Measurements from ENCODE around the gene HRCT1. TPM values are rescaled to one million over a fixed set of nuclear protein-coding genes. Genes with fewer than 3 reads are reported as not detected.

The HRCT1 gene
- total RNA-seq, 1 experiment from 2014 or later = not detected

DNA sequence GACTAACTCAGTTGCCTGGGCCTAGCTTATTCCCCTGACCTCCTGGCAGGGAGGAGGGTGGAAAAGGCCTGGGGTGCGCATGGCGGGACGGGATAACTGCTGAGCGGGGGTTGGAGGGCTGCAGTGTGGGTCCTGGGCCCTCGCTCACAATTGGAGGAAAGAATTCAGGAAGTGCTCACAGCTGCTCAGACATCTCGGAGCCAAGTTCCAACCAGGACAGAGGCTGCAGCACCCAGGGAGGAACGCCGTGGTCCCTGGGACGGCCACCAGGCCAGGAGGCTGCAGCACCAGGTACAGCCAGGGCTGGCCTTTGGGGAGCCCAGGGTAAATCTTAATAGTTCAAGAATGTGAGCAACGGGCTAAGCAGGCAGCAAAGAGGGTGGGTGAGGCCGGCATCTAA, 3.3 kb downstream of the HRCT1 start, which contains the start of gene SPAAR:
SPAAR (plus strand) TSS at position 217 of the 400 bp plus-strand sequence. CDS start 974 bp downstream, outside the sequence.
- Histone ChIP-seq H2BK120ac (ENCODE audit: low read depth, low read length, poor library complexity, severe bottlenecking) (no peak within 1 kb of the TSS), H4K8ac (replicated peaks; ENCODE audit: insufficient read length, low read depth, low read length) (no peak within 1 kb of the TSS), H4K20me1 (ENCODE audit: control insufficient read depth, insufficient read depth, insufficient read length) (no peaks in the 10 kb centered on the region), H3T11ph (ENCODE audit: low read length) (no peak within 1 kb of the TSS), H3K23ac (ENCODE audit: insufficient read length, low read depth, low read length) (no peak within 1 kb of the TSS), H3K9ac (ENCODE audit: extremely low read depth, insufficient read length, low read length) (no peak within 1 kb of the TSS), H4K5ac (ENCODE audit: insufficient read length, low read depth, low read length) (no peak within 1 kb of the TSS), H3K4ac (ENCODE audit: low read depth, low read length) (no peak within 1 kb of the TSS), H2BK20ac (ENCODE audit: low read depth, low read length, poor library complexity, severe bottlenecking) (no peak within 1 kb of the TSS), H3K14ac (ENCODE audit: insufficient read depth, low read length) (no peak within 1 kb of the TSS; the same call in 1 of the 2 replicates), H3K79me1 (ENCODE audit: insufficient read depth, low read depth, low read length, poor library complexity, severe bottlenecking) (no peaks in the 10 kb centered on the region), H3K4me1 (ENCODE audit: insufficient read depth, low read length) (peaks cover 9% of the 10 kb centered on the region; the same call in 1 of the 2 replicates), H2BK12ac (ENCODE audit: insufficient read length, low read depth, low read length) (no peak within 1 kb of the TSS), H3K23me2 (ENCODE audit: insufficient read length, low read depth, low read length, poor library complexity, severe bottlenecking) (no peaks in the 10 kb centered on the region), H3K56ac (ENCODE audit: insufficient read length, low read depth, low read length) (no peak within 1 kb of the TSS), H2AFZ (ENCODE audit: low read length) (no peak within 1 kb of the TSS), H4K91ac (ENCODE audit: insufficient read length, low read depth, low read length) (no peak within 1 kb of the TSS), H2BK15ac (ENCODE audit: low read depth, low read length) (no peak within 1 kb of the TSS), H3K18ac (ENCODE audit: insufficient read length, low read depth, low read length) (no peak within 1 kb of the TSS), H3K27ac (ENCODE audit: insufficient read length, low read depth, low read length) (no peak within 1 kb of the TSS), H3K4me2 (ENCODE audit: insufficient read depth, insufficient read length, low read length) (peak within 1 kb of the TSS; percentile 14), H3K27me3 (ENCODE audit: insufficient read depth, low read length) (no peaks in the 10 kb centered on the region), H2AK5ac (ENCODE audit: insufficient read length, low read length) (no peak within 1 kb of the TSS), H3K9me3 (ENCODE audit: control insufficient read depth, low read depth, low read length) (no peaks in the 10 kb centered on the region), H3K79me2 (ENCODE audit: insufficient read depth, low read length) (no peaks in the 10 kb centered on the region), H2BK5ac (ENCODE audit: insufficient read length, low read length) (no peak within 1 kb of the TSS)
- Mint-ChIP-seq H3K36me3 (ENCODE audit: insufficient read depth in 1 of 3, low read depth in 3 of 3) (no peaks in the 10 kb centered on the region), H3K9me3 (no peaks in the 10 kb centered on the region), H3K4me1 (peaks cover 41 to 44% of the 10 kb centered on the region in 2 experiments), H3K27me3 (ENCODE audit: low read depth) (peaks cover 4% of the 10 kb centered on the region), H3K27ac (peak within 1 kb of the TSS in 2 of 3 experiments; percentile 74 to 95; a peak in 3 of 7 replicates), H3K4me3 (peak within 1 kb of the TSS in 1 of 2 experiments; percentile 32; a peak in 2 of 5 replicates)
- no CpG with 5 or more reads among the region's 11 CpGs for WGBS (ENCODE audit: extremely low coverage, insufficient read length, low lambda C conversion rate)
- no peak for DNase-seq
- TF ChIP-seq, protein P1, sequence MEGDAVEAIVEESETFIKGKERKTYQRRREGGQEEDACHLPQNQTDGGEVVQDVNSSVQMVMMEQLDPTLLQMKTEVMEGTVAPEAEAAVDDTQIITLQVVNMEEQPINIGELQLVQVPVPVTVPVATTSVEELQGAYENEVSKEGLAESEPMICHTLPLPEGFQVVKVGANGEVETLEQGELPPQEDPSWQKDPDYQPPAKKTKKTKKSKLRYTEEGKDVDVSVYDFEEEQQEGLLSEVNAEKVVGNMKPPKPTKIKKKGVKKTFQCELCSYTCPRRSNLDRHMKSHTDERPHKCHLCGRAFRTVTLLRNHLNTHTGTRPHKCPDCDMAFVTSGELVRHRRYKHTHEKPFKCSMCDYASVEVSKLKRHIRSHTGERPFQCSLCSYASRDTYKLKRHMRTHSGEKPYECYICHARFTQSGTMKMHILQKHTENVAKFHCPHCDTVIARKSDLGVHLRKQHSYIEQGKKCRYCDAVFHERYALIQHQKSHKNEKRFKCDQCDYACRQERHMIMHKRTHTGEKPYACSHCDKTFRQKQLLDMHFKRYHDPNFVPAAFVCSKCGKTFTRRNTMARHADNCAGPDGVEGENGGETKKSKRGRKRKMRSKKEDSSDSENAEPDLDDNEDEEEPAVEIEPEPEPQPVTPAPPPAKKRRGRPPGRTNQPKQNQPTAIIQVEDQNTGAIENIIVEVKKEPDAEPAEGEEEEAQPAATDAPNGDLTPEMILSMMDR (conservative IDR thresholded peaks at IDR 0.05) = no peak

Data from H9 (cell line).